Panc1 (cell line): ENCODE results near the gene B3GNT4. TPM values are rescaled to one million over a fixed set of nuclear protein-coding genes. Genes with fewer than 3 reads are reported as not detected.
A peak's percentile ranks its signal among the peaks of the same experiment; 100 is the strongest.

Experiments used
- ATAC-seq: fragments of 200-7000 bp; cut with Tn5 transposase; 2 replicates; pipeline ENCODE4 v1.9.1; 2020; ENCODE audit warnings: mild to moderate bottlenecking, moderate library complexity
- BruUV-seq: library from RNA; stranded (reverse); fragments of 400-500 nt; replicated peaks from 2 replicates; lab custom pipeline; 2021; lab: Mats Ljungman, UMichigan
- CTCF ChIA-PET: fragments of 300-600 bp; sonication (Branson Sonifier 250); formaldehyde crosslinking; loops from one replicate; lab custom pipeline; 2022; ENCODE audit warnings: antibody characterized with exemption; lab: Charles Lee
- POLR2A ChIA-PET: fragments of 300-600 bp; sonication (Branson Sonifier 250); formaldehyde crosslinking; loops from one replicate; lab custom pipeline; 2022; ENCODE audit warnings: antibody characterized with exemption; lab: Charles Lee
- DNase-seq: peaks from one replicate; pipeline ENCODE4 v3.0.0-alpha.2; 2010; ENCODE audit warnings: low read depth, low spot score
- H3K27ac ChIP-seq: 2 replicates; pipeline ENCODE4 v1.5.1; 2011; ENCODE audit warnings: mild to moderate bottlenecking, low read length, inconsistent platforms
- H3K27me3 ChIP-seq: fragments of 200-500 bp; sonication (Bioruptor generic); 2 replicates; pipeline ENCODE4 v1.6.0; 2014; ENCODE audit warnings: low read length, inconsistent platforms; ENCODE audit not compliant: control insufficient read depth, insufficient read depth
- H3K36me3 ChIP-seq: fragments of 200-500 bp; sonication (Bioruptor generic); 2 replicates; pipeline ENCODE4 v1.5.1; 2014; ENCODE audit warnings: inconsistent platforms, mild to moderate bottlenecking, low read length, moderate library complexity; ENCODE audit not compliant: control insufficient read depth, insufficient read depth
- H3K4me1 ChIP-seq: 2 replicates; pipeline ENCODE4 v1.5.1; 2011; ENCODE audit warnings: inconsistent platforms, mild to moderate bottlenecking, low read length, moderate library complexity; ENCODE audit not compliant: control insufficient read depth, insufficient read depth
- H3K4me3 ChIP-seq, 2 experiments: 2 replicates each; pipeline ENCODE4 v1.5.1; 2011 to 2012; ENCODE audit warnings: low read depth in 2 of 2, low read length in 2 of 2, mild to moderate bottlenecking in 2 of 2, inconsistent platforms in 1 of 2, moderate library complexity in 1 of 2
- H3K9me3 ChIP-seq: fragments of 200-500 bp; sonication (Bioruptor generic); 2 replicates; pipeline ENCODE4 v1.5.1; 2014; ENCODE audit warnings: low read depth, mild to moderate bottlenecking, inconsistent platforms, low read length, moderate library complexity; ENCODE audit not compliant: control insufficient read depth, insufficient read depth
- POLR2AphosphoS5 ChIP-seq: IDR thresholded peaks from 2 replicates; pipeline ENCODE4 v1.6.1; 2012; ENCODE audit warnings: mild to moderate bottlenecking, low read depth, low read length, moderate library complexity
- SIN3A ChIP-seq: IDR thresholded peaks from 2 replicates; pipeline ENCODE4 v1.6.1; 2012; ENCODE audit warnings: low read depth, mild to moderate bottlenecking, low read length, moderate library complexity, borderline replicate concordance; ENCODE audit not compliant: insufficient read depth
- TCF7L2 ChIP-seq: IDR thresholded peaks from 2 replicates; pipeline ENCODE4 v1.6.1; 2011; ENCODE audit warnings: mild to moderate bottlenecking, low read depth, low read length, inconsistent platforms
- in situ Hi-C: cut with HindIII; loops from 2 replicates; pipeline ENCODE4 v1.10.0; 2016; ENCODE audit warnings: low sequenced_read_pairs, low pct_unique_long_range_greater_than_20kb
- intact Hi-C: fragments of 100-400 bp; cut with micrococcal nuclease; formaldehyde crosslinking; loops from one replicate; pipeline ENCODE4 v1.10.0; 2022; ENCODE audit not compliant: unreplicated experiment
- total RNA-seq: library from RNA; stranded (reverse); gene quantifications from one replicate; pipeline ENCODE4 v1.2.1, GENCODE V29; 2021; ENCODE audit not compliant: unreplicated experiment
- TF ChIP-seq, protein P1 (sequence below), 2 experiments: IDR thresholded peaks; 2 replicates each; pipeline ENCODE4 v1.6.1; 2011 to 2012; ENCODE audit warnings: low read depth in 2 of 2, control low read depth in 1 of 2, low read length in 1 of 2, mild to moderate bottlenecking in 1 of 2, moderate library complexity in 1 of 2; ENCODE audit not compliant: insufficient read depth in 1 of 2
- TF ChIP-seq, protein P2 (sequence below): fragments of 450-650 bp; IDR thresholded peaks from 2 replicates; pipeline ENCODE4 v1.5.1; 2017; ENCODE audit warnings: mild to moderate bottlenecking

The B3GNT4 gene
- total RNA-seq, 1 experiment from 2014 or later = 1.8 TPM

DNA sequence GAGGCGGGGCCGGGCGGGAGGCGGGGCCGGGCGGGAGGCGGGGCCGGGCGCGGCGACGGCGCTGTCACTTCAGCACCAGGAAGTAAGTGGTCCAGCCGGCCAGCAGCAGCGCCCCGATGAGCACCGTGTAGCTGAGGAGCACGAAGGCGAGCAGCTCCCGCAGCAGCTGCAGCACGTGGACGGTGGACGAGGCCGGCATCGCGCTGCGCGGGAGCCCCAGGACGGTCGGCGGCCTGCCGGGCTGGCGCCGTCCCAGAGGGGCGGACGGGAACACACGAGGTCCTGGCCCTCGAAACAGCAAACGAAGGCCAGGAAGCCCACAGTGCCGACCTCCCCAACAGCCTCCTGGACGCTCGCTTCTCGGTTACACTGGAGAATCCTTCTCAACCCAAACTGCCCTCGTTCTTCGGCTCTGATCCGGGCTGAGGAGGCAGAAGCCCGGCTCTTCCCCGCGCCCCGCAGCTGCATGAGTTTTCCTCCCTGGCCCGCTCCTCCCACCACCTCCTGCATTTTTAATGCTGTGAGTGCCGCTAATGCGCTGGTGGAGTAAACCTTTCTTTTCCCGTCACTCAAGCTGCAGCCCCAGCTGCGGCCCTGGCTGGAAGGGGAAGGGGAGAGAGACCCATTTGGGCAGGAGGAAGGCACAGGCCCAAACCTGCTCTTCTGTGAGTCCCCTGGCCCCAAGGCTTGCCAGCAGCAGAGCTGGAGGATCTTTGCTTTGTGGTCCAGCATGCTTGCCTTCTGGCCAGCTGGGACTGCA lies 23.0 kb downstream of the B3GNT4 start:
- no peaks in the 10 kb centered on the region for H3K9me3 ChIP-seq
- H3K27me3 ChIP-seq = no peaks in the 10 kb centered on the region
- H3K4me3 ChIP-seq = peak overlapping the region; percentile 41 to 63
- intact Hi-C loops (no loop called here), in situ Hi-C loops (no loop called here)
- POLR2A ChIA-PET = interaction anchor here (0.5 to 1.0 kb wide), 2 partner anchors 23 to 274 kb away, joined by 3 to 5 read pairs; partner anchors contain the start of genes B3GNT4 and ZCCHC8
- peaks cover 15% of the 10 kb centered on the region; the same call in 1 of the 2 replicates for H3K36me3 ChIP-seq
- peak; percentile 87; the same call in 1 of the 2 replicates for TF ChIP-seq SIN3A
- TF ChIP-seq, protein P1, sequence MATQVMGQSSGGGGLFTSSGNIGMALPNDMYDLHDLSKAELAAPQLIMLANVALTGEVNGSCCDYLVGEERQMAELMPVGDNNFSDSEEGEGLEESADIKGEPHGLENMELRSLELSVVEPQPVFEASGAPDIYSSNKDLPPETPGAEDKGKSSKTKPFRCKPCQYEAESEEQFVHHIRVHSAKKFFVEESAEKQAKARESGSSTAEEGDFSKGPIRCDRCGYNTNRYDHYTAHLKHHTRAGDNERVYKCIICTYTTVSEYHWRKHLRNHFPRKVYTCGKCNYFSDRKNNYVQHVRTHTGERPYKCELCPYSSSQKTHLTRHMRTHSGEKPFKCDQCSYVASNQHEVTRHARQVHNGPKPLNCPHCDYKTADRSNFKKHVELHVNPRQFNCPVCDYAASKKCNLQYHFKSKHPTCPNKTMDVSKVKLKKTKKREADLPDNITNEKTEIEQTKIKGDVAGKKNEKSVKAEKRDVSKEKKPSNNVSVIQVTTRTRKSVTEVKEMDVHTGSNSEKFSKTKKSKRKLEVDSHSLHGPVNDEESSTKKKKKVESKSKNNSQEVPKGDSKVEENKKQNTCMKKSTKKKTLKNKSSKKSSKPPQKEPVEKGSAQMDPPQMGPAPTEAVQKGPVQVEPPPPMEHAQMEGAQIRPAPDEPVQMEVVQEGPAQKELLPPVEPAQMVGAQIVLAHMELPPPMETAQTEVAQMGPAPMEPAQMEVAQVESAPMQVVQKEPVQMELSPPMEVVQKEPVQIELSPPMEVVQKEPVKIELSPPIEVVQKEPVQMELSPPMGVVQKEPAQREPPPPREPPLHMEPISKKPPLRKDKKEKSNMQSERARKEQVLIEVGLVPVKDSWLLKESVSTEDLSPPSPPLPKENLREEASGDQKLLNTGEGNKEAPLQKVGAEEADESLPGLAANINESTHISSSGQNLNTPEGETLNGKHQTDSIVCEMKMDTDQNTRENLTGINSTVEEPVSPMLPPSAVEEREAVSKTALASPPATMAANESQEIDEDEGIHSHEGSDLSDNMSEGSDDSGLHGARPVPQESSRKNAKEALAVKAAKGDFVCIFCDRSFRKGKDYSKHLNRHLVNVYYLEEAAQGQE (IDR thresholded peaks at IDR 0.05; ENCODE audit: insufficient read depth in 1 of 2, low read depth in 2 of 2, low read length in 1 of 2) = peak; percentile 78 to 96
- TF ChIP-seq POLR2AphosphoS5 = no peak
- no peak for TF ChIP-seq TCF7L2
- TF ChIP-seq, protein P2, sequence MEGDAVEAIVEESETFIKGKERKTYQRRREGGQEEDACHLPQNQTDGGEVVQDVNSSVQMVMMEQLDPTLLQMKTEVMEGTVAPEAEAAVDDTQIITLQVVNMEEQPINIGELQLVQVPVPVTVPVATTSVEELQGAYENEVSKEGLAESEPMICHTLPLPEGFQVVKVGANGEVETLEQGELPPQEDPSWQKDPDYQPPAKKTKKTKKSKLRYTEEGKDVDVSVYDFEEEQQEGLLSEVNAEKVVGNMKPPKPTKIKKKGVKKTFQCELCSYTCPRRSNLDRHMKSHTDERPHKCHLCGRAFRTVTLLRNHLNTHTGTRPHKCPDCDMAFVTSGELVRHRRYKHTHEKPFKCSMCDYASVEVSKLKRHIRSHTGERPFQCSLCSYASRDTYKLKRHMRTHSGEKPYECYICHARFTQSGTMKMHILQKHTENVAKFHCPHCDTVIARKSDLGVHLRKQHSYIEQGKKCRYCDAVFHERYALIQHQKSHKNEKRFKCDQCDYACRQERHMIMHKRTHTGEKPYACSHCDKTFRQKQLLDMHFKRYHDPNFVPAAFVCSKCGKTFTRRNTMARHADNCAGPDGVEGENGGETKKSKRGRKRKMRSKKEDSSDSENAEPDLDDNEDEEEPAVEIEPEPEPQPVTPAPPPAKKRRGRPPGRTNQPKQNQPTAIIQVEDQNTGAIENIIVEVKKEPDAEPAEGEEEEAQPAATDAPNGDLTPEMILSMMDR = no peak
- no peak for DNase-seq
- H3K27ac ChIP-seq = peak overlapping the region; percentile 68
- CTCF ChIA-PET = interaction anchor here (0.6 kb wide), 1 partner anchor 1996 kb away, joined by 6 read pairs; no protein-coding TSS in a partner anchor
- H3K4me1 ChIP-seq = peaks cover 16% of the 10 kb centered on the region
- no peak for ATAC-seq
- BruUV-seq = no TSS peak

DNA sequence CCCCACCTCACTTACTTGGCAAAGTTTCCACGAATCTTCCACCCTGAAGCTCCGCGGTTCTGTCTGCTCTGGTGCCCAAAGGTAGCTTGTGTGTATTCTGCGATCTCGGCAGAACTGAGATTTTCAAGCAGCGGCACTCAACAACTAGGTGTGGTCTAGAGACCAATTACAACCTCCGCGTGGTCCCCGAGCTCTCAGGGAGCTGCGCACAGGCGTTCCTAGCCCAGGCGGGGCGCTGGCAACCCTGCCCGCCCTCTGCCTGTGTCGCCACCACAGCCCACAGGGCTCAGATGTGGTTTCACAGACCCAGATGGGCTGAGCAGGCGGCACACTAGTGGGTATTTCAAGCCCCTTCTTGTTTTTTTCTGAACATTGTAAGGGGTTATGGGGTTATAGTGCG lies 23.8 kb downstream of the B3GNT4 start:
- in situ Hi-C loops = no loop called here
- H3K27me3 ChIP-seq = no peaks in the 10 kb centered on the region
- no peak for ATAC-seq
- H3K27ac ChIP-seq = no peak overlapping the region
- H3K9me3 ChIP-seq = no peaks in the 10 kb centered on the region
- CTCF ChIA-PET = no interaction called here
- POLR2A ChIA-PET = no interaction called here
- no TSS peak for BruUV-seq
- intact Hi-C loops = no loop called here
- no peak for DNase-seq
- TF ChIP-seq, protein P1 (IDR thresholded peaks at IDR 0.05; ENCODE audit: insufficient read depth in 1 of 2, low read depth in 2 of 2, low read length in 1 of 2) = no peak
- TF ChIP-seq POLR2AphosphoS5 (no peak), SIN3A (no peak), TCF7L2 (no peak)
- TF ChIP-seq, protein P2 = no peak
- peaks cover 16% of the 10 kb centered on the region for H3K4me1 ChIP-seq
- H3K36me3 ChIP-seq = peaks cover 16% of the 10 kb centered on the region
- H3K4me3 ChIP-seq = no peak overlapping the region
